ENCODE results near the gene SCUBE2. TPM values are rescaled to one million over a fixed set of nuclear protein-coding genes. Genes with fewer than 3 reads are reported as not detected.

Gene SCUBE2
- total RNA-seq, 1 experiment from 2014 or later: 1.9 TPM

DNA sequence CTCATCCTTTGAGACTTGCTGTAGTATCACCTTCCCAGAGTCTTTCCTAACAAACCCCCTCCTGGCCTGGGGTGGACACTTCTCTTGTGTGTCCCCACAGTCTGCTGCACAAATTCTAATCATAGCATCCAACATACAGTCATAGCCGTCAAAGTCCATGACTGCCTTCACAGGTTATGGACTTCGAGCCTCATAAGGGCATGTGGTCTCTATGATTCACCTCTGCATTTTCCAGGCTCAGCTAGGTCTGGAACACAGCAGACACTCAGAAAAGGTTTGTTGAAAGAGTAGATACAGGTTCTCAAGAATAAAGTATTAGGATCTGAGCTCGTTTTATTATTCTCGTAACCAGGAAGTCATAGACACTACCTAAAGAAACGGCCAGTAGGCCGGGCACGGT lies 13.2 kb upstream of the SCUBE2 start:
- H3K9me3 Mint-ChIP-seq: no peaks in the 10 kb centered on the region
- POLR2A ChIA-PET: no interaction called here
- TF ChIP-seq, protein P1, sequence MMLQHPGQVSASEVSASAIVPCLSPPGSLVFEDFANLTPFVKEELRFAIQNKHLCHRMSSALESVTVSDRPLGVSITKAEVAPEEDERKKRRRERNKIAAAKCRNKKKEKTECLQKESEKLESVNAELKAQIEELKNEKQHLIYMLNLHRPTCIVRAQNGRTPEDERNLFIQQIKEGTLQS (CRISPR knock-in tag; conservative IDR thresholded peaks at IDR 0.05): no peak
- no peak for TF ChIP-seq FOXK1 (CRISPR knock-in tag; IDR thresholded peaks at IDR 0.05)
- TF ChIP-seq, protein P2, sequence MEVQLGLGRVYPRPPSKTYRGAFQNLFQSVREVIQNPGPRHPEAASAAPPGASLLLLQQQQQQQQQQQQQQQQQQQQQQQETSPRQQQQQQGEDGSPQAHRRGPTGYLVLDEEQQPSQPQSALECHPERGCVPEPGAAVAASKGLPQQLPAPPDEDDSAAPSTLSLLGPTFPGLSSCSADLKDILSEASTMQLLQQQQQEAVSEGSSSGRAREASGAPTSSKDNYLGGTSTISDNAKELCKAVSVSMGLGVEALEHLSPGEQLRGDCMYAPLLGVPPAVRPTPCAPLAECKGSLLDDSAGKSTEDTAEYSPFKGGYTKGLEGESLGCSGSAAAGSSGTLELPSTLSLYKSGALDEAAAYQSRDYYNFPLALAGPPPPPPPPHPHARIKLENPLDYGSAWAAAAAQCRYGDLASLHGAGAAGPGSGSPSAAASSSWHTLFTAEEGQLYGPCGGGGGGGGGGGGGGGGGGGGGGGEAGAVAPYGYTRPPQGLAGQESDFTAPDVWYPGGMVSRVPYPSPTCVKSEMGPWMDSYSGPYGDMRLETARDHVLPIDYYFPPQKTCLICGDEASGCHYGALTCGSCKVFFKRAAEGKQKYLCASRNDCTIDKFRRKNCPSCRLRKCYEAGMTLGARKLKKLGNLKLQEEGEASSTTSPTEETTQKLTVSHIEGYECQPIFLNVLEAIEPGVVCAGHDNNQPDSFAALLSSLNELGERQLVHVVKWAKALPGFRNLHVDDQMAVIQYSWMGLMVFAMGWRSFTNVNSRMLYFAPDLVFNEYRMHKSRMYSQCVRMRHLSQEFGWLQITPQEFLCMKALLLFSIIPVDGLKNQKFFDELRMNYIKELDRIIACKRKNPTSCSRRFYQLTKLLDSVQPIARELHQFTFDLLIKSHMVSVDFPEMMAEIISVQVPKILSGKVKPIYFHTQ (CRISPR knock-in tag; IDR thresholded peaks at IDR 0.05): no peak
- TF ChIP-seq NR1H2 (CRISPR knock-in tag; IDR thresholded peaks at IDR 0.05): no peak
- TF ChIP-seq, protein P3, sequence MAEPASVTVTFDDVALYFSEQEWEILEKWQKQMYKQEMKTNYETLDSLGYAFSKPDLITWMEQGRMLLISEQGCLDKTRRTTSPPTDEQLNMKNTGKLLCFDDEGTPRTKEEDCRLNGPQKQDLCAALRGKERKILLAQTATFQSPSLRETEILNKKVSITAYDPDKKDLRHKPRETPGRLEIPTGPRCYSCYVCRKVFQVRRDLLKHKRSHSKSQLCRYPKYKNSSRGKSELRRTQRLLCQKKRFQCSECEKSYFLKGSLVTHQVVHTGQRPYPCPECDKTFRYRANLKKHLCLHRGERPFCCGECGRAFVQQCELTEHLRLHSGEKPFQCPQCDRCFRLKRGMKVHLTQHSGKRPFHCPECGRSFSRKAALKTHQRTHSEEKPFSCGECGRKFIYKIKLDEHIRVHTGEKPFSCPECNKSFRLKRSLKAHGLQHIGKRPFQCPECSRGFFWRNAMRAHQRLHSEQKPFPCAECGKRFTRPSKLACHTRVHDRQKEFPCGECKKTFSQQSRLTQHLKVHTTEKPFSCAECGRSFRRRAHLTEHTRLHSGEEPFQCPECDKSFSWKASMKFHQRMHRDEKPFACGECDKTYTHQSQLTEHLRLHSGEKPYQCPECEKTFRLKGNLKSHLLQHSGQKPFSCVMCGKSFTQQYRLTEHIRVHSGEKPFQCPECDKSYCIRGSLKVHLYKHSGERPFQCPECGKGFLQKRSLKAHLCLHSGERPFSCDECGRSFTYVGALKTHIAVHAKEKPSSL (CRISPR knock-in tag; conservative IDR thresholded peaks at IDR 0.05): no peak
- CTCF ChIA-PET: interaction anchor here (1.0 to 2.5 kb wide), 2 partner anchors 9 to 33 kb away, joined by 3 to 11 read pairs; no protein-coding TSS in a partner anchor
- H3K36me3 Mint-ChIP-seq: no peaks in the 10 kb centered on the region
- DNase-seq (ENCODE audit: low spot score) (no peak), ATAC-seq (no peak)
- no peak overlapping the region for H3K27ac Mint-ChIP-seq
- H3K27me3 Mint-ChIP-seq (ENCODE audit: low read depth): no peaks in the 10 kb centered on the region
- no peak overlapping the region for H3K4me3 Mint-ChIP-seq
- H3K4me1 Mint-ChIP-seq: no peaks in the 10 kb centered on the region

DNA sequence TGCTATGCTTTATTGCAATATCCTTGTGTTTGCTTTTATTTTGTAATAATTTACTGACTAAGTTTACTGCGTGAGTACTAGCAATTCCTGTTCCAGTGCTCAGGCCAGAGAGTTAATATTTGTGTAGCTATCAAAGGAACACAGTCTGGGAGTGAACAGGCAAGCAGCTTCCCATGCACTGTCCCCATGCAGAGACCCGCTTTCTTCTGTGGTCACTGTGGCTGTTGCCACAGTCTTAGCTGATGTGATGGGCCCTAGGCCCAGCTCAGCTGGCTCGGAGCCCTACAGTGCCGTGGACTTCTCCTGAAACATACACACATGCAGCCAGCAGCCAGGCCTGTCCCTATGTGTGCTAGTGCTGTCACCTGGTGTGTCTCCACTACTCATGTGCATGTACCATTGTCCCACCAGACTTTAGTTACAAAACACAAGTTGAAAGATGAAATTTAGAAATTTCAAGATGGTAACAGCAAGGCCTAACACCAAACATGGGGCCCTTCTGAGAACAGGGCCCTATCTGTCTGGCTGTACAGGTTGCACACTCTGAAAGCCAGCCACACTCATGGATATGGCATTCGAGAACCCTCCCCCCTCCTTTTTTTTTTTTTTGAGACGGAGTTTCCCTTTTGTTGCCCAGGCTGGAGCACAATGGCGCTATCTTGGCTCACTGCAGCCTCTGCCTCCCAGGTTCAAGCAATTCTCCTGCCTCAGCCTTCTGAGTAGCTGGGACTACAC lies 12.3 kb upstream of the SCUBE2 start:
- H3K27me3 Mint-ChIP-seq (ENCODE audit: low read depth): no peaks in the 10 kb centered on the region
- ChIA-PET POLR2A (no interaction called here), CTCF (interaction anchor here (0.6 to 2.5 kb wide), 3 partner anchors 8 to 401 kb away, joined by 3 to 11 read pairs (median 3); no protein-coding TSS in a partner anchor)
- no peak overlapping the region for H3K27ac Mint-ChIP-seq
- no peak for TF ChIP-seq NFATC4 (CRISPR knock-in tag; IDR thresholded peaks at IDR 0.05)
- TF ChIP-seq, protein P4, sequence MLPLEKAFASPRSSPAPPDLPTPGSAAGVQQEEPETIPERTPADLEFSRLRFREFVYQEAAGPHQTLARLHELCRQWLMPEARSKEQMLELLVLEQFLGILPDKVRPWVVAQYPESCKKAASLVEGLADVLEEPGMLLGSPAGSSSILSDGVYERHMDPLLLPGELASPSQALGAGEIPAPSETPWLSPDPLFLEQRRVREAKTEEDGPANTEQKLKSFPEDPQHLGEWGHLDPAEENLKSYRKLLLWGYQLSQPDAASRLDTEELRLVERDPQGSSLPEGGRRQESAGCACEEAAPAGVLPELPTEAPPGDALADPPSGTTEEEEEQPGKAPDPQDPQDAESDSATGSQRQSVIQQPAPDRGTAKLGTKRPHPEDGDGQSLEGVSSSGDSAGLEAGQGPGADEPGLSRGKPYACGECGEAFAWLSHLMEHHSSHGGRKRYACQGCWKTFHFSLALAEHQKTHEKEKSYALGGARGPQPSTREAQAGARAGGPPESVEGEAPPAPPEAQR (CRISPR knock-in tag; IDR thresholded peaks at IDR 0.05): no peak
- no peak for TF ChIP-seq CTCF (IDR thresholded peaks at IDR 0.05)
- TF ChIP-seq, protein P5, sequence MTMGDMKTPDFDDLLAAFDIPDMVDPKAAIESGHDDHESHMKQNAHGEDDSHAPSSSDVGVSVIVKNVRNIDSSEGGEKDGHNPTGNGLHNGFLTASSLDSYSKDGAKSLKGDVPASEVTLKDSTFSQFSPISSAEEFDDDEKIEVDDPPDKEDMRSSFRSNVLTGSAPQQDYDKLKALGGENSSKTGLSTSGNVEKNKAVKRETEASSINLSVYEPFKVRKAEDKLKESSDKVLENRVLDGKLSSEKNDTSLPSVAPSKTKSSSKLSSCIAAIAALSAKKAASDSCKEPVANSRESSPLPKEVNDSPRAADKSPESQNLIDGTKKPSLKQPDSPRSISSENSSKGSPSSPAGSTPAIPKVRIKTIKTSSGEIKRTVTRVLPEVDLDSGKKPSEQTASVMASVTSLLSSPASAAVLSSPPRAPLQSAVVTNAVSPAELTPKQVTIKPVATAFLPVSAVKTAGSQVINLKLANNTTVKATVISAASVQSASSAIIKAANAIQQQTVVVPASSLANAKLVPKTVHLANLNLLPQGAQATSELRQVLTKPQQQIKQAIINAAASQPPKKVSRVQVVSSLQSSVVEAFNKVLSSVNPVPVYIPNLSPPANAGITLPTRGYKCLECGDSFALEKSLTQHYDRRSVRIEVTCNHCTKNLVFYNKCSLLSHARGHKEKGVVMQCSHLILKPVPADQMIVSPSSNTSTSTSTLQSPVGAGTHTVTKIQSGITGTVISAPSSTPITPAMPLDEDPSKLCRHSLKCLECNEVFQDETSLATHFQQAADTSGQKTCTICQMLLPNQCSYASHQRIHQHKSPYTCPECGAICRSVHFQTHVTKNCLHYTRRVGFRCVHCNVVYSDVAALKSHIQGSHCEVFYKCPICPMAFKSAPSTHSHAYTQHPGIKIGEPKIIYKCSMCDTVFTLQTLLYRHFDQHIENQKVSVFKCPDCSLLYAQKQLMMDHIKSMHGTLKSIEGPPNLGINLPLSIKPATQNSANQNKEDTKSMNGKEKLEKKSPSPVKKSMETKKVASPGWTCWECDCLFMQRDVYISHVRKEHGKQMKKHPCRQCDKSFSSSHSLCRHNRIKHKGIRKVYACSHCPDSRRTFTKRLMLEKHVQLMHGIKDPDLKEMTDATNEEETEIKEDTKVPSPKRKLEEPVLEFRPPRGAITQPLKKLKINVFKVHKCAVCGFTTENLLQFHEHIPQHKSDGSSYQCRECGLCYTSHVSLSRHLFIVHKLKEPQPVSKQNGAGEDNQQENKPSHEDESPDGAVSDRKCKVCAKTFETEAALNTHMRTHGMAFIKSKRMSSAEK (CRISPR knock-in tag; IDR thresholded peaks at IDR 0.05; ENCODE audit: borderline replicate concordance): no peak
- TF ChIP-seq NR3C1 (CRISPR knock-in tag; conservative IDR thresholded peaks at IDR 0.05; ENCODE audit: low read depth): no peak
- no peak for TF ChIP-seq CREB1 (CRISPR knock-in tag; IDR thresholded peaks at IDR 0.05)
- ATAC-seq (no peak), DNase-seq (ENCODE audit: low spot score) (no peak)
- no peaks in the 10 kb centered on the region for H3K4me1 Mint-ChIP-seq
- H3K36me3 Mint-ChIP-seq: no peaks in the 10 kb centered on the region
- H3K4me3 Mint-ChIP-seq: no peak overlapping the region
- no peaks in the 10 kb centered on the region for H3K9me3 Mint-ChIP-seq

Measured in WTC11 (cell line).